Heart left ventricle (tissue), 16 donors: ENCODE results near the gene CREG1. TPM values are rescaled to one million over a fixed set of nuclear protein-coding genes. Genes with fewer than 3 reads are reported as not detected.

Experiments
- ATAC-seq, 4 donors: fragments of 200-7000 bp; cut with Tn5 transposase; one replicate each; pipeline ENCODE4 v1.9.1; 2020 to 2022; ENCODE audit warnings: moderate library complexity in 4 of 4, mild to moderate bottlenecking in 3 of 4, moderate number of reproducible peaks in 1 of 4
- DNase-seq, 5 donors: peaks; one replicate each; pipeline ENCODE4 v3.0.0-alpha.2; 2020
- H3K27ac ChIP-seq, 12 donors: fragments of 200-600 bp; sonication (generic) in 4 of 12; one replicate each; pipeline versions ENCODE4 v1.5.0 to v1.8.0; 2016 to 2022; ENCODE audit warnings: mild to moderate bottlenecking in 2 of 12
- H3K27me3 ChIP-seq, 9 donors: fragments of 200-600 bp; sonication (generic) in 2 of 9; one replicate each; pipeline versions ENCODE4 v1.5.1 to v1.8.0; 2016 to 2022; ENCODE audit warnings: mild to moderate bottlenecking in 3 of 9
- H3K36me3 ChIP-seq, 9 donors: fragments of 200-600 bp; sonication (generic) in 2 of 9; one replicate each; pipeline versions ENCODE4 v1.5.0 to v1.8.0; 2018 to 2022; ENCODE audit warnings: mild to moderate bottlenecking in 2 of 9
- H3K4me1 ChIP-seq, 12 donors: fragments of 200-600 bp; sonication (generic) in 4 of 12; one replicate each; pipeline versions ENCODE4 v1.5.0 to v1.8.0; 2016 to 2022; ENCODE audit warnings: mild to moderate bottlenecking in 3 of 12
- H3K4me3 ChIP-seq, 12 donors: fragments of 200-600 bp; sonication (generic) in 4 of 12; one replicate each; pipeline versions ENCODE4 v1.5.0 to v1.8.0; 2017 to 2022; ENCODE audit warnings: mild to moderate bottlenecking in 9 of 12, moderate library complexity in 4 of 12
- H3K9me3 ChIP-seq, 12 donors: fragments of 200-600 bp; sonication (generic) in 4 of 12; one replicate each; pipeline versions ENCODE4 v1.5.0 to v1.8.0; 2016 to 2022; ENCODE audit warnings: mild to moderate bottlenecking in 1 of 12
- CTCF ChIP-seq, 12 donors: fragments of 200-600 bp; sonication (generic) in 4 of 12; IDR thresholded peaks; one replicate each; pipeline versions ENCODE4 v1.5.0 to v1.8.0; 2018 to 2022; ENCODE audit warnings: antibody characterized with exemption in 12 of 12, mild to moderate bottlenecking in 5 of 12
- POLR2A ChIP-seq, 2 donors: fragments of 450-650 bp; IDR thresholded peaks; one replicate each; pipeline ENCODE4 v1.6.1; 2017; ENCODE audit warnings: antibody characterized with exemption in 2 of 2, mild to moderate bottlenecking in 2 of 2, moderate library complexity in 2 of 2
- WGBS, 4 donors: extraction: QIAGEN DNeasy Blood & Tissue Kit in 2 of 4; methylation state at CpG; one replicate each; pipeline versions ENCODE4 v1.1.5 to v1.1.7; 2013 to 2018; 5-methylcytosine and 5-hydroxymethylcytosine counted together
- intact Hi-C, 10 donors: fragments of 100-400 bp; cut with DNase I; formaldehyde crosslinking; loops; one replicate each; pipeline versions ENCODE4 v1.11.1 to v1.14.2; 2022
- polyA plus RNA-seq, 2 donors: library from polyadenylated mRNA; stranded (reverse); fragments of 200-250 nt; gene quantifications; one replicate each; pipeline ENCODE4 v1.2.3, GENCODE V29; 2013
- total RNA-seq, 9 donors: library from RNA; depleted of rRNA in 2 of 9; stranded (reverse); fragments of >200 nt in 2 of 9; fragmentation: NEBNext Ultra II Directional in 3 of 9; extraction: Animal tissue kit (Norgen Biotek cat#: 25700) in 3 of 9; gene quantifications; one replicate each; pipeline versions ENCODE4 v1.1.0 to v1.2.4, GENCODE V29; 2016 to 2023
- donor health status: ischemic (EF 13 %, LVEDD 7.1; RV severe dilation, severe dysfunction).
- donor health status: healthy with polysubstance abuse.
- donor health status: DM: no; HTN: yes; CAD: no.
- donor health status: DM: no; HTN: no; CAD: no.
- donor health status: ischemic (EF 25% LVEDD 6.9; RV normal size, moderate dysfunction).
- donor health status: ischemic (EF 25% LVEDD 5.7; RV mildly dilated, moderate dysfunction).
- donor health status: healthy.
- donor health status: DM: yes; HTN: yes; CAD: no.
- donor health status: ischemic (EF 35%, LVEDD 5.7; RV mildly dilated, moderate dysfunction).
- donor health status: nonischemic (EF 11% LVEDD 7.7; RV severe dilation, severe dysfunction).
- donor health status: DM: yes; HTN: yes; CAD: no.
- donor health status: PGD.
- donor health status: ischemic (EF 29% LVEDD 5.4; RV normal size, mild dysfunction).
- donor health status: nonischemic (EF 23%, LVEDD 6.1; RV moderate dilation, normal function).

The CREG1 gene
- total and polyA plus RNA-seq, 11 donors = 31.3 to 176 (median 85.5) TPM

GRCh38 chr1:167509587-167509986, 44.0 kb downstream of the CREG1 start:
- intact Hi-C loops = no loop called here
- no peaks in the 10 kb centered on the region for H3K9me3 ChIP-seq
- WGBS, 4 donors = 73 to 79% (median 75%) methylated on average over 8 of the region's 8 CpGs
- H3K27me3 ChIP-seq = peaks cover 0 to 8% (median 0%) of the 10 kb centered on the region in 9 donors
- TF ChIP-seq POLR2A (IDR thresholded peaks at IDR 0.05) (no peak), CTCF (IDR thresholded peaks at IDR 0.05) (no peak)
- DNase-seq = no peak
- H3K27ac ChIP-seq = no peak overlapping the region
- no peak for ATAC-seq
- no peaks in the 10 kb centered on the region for H3K4me1 ChIP-seq
- H3K36me3 ChIP-seq = no peaks in the 10 kb centered on the region
- H3K4me3 ChIP-seq = no peak overlapping the region

- intact Hi-C loops = no loop called here
- Histone ChIP-seq H3K36me3 (no peaks in the 10 kb centered on the region), H3K27me3 (peaks cover 0 to 16% (median 0%) of the 10 kb centered on the region in 9 donors), H3K4me1 (no peaks in the 10 kb centered on the region), H3K27ac (no peak overlapping the region), H3K9me3 (no peaks in the 10 kb centered on the region), H3K4me3 (no peak overlapping the region)
- whole genome bisulfite sequencing, 4 donors = 87 to 92% (median 89%) methylated on average over 3 of the region's 3 CpGs
- DNase-seq (no peak), ATAC-seq (no peak)
- no peak for TF ChIP-seq POLR2A (IDR thresholded peaks at IDR 0.05)
- no peak for TF ChIP-seq CTCF (IDR thresholded peaks at IDR 0.05)
Measured at GRCh38 chr1:167507719-167508118, 45.8 kb downstream of the CREG1 start.

GRCh38 chr1:167504467-167504827, 49.1 kb downstream of the CREG1 start:
- Histone ChIP-seq H3K27ac (no peak overlapping the region), H3K27me3 (peaks cover 0 to 25% (median 0%) of the 10 kb centered on the region in 9 donors), H3K4me1 (no peaks in the 10 kb centered on the region), H3K9me3 (no peaks in the 10 kb centered on the region), H3K36me3 (no peaks in the 10 kb centered on the region), H3K4me3 (no peak overlapping the region)
- intact Hi-C loops = no loop called here
- no peak for ATAC-seq
- TF ChIP-seq POLR2A (IDR thresholded peaks at IDR 0.05) = no peak
- no peak for TF ChIP-seq CTCF (IDR thresholded peaks at IDR 0.05)
- WGBS, 4 donors = 56 to 86% (median 76%) methylated on average over 3 of the region's 3 CpGs
- DNase-seq = no peak

- WGBS, 4 donors = 67 to 78% (median 70%) methylated on average over 11 to 14 of the region's 14 CpGs
- H3K27me3 ChIP-seq = peaks cover 0 to 25% (median 0%) of the 10 kb centered on the region in 9 donors
- ATAC-seq = no peak
- no peaks in the 10 kb centered on the region for H3K9me3 ChIP-seq
- no peak for DNase-seq
- H3K4me3 ChIP-seq = no peak overlapping the region
- no peaks in the 10 kb centered on the region for H3K36me3 ChIP-seq
- TF ChIP-seq POLR2A (IDR thresholded peaks at IDR 0.05) (no peak), CTCF (IDR thresholded peaks at IDR 0.05) (no peak)
- intact Hi-C loops = no loop called here
- H3K27ac ChIP-seq = no peak overlapping the region
- no peaks in the 10 kb centered on the region for H3K4me1 ChIP-seq
Measured at GRCh38 chr1:167503626-167504466, 49.7 kb downstream of the CREG1 start.
